HG03575 (cell line): ENCODE results near the gene SLC9A5.

Experiments
- ATAC-seq: cut with Tn5 transposase; IDR thresholded peaks from one replicate; pipeline ENCODE4 v1.9.1; 2021; ENCODE audit not compliant: unreplicated experiment, insufficient number of reproducible peaks, low FRiP score; ENCODE audit errors: extremely low read depth

The SLC9A5 gene, protein sequence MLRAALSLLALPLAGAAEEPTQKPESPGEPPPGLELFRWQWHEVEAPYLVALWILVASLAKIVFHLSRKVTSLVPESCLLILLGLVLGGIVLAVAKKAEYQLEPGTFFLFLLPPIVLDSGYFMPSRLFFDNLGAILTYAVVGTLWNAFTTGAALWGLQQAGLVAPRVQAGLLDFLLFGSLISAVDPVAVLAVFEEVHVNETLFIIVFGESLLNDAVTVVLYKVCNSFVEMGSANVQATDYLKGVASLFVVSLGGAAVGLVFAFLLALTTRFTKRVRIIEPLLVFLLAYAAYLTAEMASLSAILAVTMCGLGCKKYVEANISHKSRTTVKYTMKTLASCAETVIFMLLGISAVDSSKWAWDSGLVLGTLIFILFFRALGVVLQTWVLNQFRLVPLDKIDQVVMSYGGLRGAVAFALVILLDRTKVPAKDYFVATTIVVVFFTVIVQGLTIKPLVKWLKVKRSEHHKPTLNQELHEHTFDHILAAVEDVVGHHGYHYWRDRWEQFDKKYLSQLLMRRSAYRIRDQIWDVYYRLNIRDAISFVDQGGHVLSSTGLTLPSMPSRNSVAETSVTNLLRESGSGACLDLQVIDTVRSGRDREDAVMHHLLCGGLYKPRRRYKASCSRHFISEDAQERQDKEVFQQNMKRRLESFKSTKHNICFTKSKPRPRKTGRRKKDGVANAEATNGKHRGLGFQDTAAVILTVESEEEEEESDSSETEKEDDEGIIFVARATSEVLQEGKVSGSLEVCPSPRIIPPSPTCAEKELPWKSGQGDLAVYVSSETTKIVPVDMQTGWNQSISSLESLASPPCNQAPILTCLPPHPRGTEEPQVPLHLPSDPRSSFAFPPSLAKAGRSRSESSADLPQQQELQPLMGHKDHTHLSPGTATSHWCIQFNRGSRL

DNA sequence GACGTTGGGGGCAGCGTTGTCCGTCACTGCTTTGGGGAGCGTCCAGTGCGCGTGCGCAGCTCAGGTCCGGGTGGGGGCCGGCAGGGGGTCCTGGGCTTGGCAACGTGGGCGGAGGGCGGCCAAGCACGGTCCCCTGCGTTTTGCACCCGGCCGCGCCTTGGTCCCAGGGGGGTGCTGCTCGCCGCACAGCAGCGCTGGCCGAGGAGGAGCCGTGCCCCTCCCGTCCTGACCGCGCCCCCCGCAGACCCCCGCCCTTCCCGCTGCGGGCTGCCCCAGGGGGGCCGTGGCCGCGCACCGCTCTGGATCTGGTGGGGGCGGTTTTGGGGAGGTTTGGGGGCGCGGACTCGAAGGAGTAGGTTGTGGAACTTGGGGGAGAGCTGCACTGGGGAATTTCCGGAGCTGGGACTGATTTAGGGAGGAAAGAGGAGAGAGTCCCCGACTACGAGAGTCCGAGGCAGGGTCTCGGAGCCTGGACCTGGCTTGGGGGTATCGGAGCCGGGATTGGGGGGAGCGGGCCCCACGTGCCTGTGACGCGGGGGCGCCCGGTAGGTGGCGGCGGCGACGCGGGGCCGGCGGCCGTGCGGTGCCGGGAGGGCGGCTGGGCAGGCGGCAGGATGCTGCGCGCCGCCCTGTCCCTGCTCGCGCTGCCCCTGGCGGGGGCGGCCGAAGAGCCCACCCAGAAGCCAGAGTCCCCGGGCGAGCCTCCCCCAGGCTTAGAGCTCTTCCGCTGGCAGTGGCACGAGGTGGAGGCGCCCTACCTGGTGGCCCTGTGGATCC is at the start of gene SLC9A5:
Gene SLC9A5, plus strand, starts transcription at position 579 of the 777 bp plus-strand sequence. Its CDS starts 36 bp downstream, at position 615.
- ATAC-seq, result no peak

DNA sequence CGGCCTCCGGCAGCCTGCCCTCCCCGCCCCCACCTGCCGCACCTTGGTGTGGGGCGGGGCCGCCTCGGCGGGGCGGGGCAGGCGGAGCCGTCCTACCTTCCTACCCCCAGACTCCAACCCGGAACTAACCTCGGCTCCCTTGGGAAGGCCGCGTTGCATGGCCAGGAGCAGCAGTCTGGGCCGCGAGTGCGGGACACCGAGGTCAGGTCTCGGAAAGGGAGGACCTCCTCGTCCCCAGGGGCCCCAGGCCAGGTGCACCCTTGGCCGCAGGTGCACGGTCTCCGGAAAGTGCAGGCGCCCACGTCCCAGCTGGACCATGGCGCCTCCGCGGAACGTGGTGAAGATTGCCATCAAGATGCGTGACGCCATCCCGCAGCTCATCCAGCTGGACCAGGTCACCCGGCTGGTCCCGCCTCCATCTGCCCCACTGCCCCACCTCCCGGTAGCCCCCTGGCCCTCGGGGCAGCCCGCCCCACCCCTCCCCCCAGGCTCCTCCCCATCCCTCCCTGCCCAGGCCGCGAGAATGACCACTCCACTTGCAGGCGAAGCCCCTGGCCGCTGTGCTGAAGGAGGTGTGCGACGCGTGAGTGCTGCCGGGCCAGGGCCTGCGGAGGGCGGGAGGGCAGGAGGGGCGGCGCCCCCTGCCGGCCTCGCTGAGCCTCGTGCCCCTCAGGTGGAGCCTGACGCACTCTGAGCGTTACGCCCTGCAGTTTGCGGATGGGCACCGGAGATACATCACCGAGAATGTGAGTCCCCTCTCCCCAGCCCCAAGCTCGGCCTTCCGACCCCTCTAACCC is 49.6 kb upstream of the SLC9A5 start, which contains the start of gene ELMO3:
Gene ELMO3, plus strand, starts transcription at position 121 of the 797 bp plus-strand sequence. Its CDS starts 196 bp downstream, at position 317.
- ATAC-seq, result no peak

DNA sequence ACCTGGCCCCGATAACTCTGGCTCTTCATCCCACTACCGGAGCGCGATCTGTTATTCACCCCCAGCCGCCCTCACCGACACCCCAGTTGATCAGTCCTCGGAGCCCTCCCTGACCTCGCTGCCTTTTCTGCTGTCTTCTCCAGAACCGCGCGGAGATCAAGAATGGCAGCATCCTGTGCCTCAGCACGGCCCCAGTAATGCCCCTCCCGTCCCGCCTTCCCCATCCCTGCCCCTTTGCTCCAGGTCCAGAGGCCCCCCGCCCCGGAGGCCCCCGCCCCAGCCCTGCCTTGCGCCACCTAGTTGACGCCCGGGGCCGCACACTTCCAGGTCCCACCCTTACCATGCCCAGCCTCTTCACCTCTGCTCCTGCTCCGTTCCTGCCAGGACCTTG is 49.0 kb upstream of the SLC9A5 start:
- ATAC-seq, result no peak

DNA sequence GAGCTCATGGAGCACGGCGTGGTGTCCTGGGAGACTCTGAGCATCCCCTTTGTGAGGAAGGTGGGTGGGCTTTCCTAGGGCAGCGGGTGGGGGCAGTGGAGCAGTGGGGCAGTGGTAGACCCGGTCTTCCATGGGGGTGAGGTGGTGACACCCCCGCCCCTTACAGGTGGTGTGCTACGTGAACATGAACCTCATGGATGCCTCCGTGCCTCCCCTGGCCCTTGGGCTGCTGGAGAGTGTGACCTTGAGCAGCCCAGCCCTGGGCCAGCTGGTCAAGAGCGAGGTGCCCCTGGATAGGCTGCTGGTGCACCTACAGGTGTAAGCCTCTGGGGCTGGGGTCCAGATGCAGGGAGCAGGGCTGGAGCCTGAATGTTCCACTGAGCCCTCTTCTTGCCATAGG is 48.3 kb upstream of the SLC9A5 start:
- ATAC-seq, result no peak

DNA sequence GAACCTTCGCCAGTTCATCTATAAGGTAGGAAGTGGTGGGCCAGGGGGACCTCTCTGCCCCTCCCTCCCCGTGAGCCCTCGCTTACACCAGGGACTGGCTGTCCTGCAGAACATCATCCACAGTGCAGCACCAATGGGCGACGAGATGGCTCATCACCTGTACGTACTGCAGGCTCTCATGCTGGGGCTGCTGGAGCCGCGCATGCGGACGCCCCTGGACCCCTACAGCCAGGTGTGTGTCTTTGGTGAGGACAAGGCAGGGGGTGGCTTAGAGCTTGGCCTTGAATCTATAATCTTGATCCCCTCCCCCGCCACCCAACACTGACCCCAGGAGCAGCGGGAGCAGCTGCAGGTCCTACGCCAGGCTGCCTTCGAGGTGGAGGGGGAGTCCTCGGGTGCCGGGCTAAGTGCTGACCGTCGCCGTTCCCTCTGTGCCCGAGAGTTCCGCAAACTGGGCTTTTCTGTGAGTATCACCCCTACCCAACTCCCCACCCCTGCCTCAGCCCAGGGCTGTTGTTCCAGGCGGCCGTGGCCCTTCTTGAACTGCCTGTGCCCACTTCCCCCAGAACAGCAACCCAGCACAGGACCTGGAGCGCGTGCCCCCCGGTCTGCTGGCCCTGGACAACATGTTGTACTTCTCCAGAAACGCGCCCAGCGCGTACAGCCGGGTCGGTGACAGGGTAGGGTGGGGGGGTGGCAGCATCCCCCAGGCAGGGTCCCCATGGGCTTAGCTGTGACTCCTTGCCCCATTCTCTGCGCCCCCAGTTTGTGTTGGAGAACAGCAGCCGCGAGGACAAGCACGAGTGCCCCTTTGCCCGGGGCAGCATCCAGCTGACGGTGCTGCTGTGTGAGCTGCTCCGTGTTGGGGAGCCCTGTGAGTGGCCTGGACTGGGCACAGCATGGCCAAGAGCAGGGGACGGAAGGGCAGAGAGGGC is 47.1 kb upstream of the SLC9A5 start:
- ATAC-seq, result no peak

DNA sequence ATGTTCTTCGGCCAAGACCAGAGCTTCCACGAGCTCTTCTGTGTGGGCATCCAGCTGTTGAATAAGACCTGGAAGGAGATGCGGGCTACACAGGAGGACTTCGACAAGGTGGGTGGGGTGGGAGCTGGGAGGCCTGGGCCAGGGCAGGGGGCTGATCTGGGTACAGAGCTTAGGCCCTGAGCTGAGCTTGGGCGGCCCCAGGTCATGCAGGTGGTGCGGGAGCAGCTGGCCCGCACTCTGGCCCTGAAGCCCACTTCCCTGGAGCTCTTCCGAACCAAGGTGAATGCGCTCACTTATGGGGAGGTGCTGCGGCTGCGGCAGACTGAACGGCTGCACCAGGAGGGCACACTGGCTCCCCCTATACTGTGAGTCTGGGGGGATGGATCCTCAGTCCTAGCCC is 46.4 kb upstream of the SLC9A5 start:
- no peak for ATAC-seq

DNA sequence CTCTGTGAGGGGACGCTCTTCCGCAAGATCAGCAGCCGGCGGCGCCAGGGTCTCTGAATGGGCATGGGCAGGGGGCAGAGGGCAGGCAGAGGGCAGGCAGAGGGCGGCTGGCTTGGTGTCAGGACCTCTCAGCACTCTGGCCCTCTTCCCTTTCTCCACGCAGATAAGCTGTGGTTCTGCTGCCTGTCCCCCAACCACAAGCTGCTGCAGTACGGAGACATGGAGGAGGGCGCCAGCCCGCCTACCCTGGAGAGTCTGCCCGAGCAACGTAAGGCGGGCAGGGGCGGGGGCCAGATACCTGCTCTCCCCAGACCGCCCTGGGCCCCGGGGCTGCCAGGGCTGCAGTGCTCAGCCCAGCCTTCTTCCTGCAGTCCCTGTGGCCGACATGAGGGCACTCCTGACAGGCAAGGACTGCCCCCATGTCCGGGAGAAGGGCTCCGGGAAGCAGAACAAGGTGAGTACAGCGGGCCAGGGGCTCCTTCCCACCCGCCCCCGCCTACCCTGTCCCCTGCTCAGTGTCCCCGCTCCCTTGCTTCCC is 45.8 kb upstream of the SLC9A5 start:
- no peak for ATAC-seq

DNA sequence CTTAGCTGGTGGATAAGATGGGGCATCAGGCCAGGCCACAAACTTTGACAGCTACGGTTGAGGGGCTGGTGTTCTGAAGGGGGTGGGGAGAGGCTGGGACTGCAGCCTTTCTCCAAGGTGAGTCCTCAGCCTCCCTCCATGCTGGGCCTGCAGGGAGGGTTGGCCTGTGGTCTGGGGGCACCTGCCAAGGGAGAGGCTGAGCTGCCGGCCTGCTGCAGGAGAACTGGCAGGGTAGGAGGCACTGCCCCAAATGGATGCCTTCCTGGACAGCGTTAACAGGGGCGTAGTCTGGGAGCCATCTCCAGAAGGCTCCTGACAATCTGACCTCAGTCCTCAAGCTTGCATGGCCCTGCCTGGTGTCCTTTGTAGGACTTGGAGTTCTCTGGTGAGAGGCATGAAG is 44.7 kb upstream of the SLC9A5 start:
- ATAC-seq, result no peak

DNA sequence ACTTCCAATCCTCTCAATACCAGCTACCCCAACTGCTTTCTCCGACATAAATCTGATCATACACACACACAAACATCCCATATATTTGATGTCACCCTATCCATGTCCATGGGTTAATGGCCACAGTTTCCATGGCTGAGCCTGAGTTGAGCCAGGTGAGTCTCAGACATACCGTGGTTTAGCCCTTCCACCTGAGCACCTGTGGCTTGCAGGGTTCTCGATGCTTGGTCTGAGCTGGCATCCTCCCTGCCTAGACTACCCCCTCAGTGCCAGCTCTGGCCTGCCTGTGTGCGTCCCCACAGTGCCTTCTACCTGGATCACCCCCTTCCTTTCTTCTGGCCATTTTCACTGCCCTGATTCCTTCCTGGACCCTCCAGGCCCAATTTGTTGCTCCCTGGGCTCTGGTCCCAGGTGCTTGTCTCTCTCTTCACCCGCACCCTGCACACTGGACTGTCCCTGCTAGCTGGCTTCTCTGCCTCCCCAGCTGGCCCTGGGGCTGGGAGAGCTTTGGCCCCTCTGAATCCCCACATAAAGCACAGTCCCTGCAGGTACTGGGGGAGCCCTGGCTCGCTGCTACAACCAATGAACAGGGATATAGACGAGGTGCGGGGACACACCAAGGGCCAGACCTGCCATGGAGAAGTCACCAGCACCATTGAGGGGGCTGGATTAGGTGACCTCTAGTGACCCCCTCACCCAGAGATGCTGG is 42.5 kb upstream of the SLC9A5 start:
- ATAC-seq, result no peak

DNA sequence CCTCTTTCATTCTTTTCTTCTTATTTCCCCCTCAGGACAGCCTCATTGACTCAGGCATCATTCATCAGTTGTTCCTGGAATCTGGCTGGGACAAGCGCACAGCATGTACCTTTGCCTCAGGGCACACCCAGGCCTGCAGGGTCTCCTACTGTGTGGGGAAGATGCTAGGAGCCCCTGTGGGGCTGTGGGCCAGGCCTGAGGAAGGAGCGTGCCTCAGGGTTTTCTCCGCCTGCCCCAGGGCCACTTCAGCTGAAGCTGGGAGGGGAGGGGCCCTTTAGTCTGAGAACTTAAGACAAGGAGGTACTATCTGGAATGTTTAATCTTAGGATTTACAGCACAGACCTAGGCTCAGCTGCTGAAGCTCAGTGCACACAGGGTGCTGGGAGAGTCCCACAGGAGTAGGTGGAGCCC is 41.9 kb upstream of the SLC9A5 start:
- ATAC-seq, result no peak

DNA sequence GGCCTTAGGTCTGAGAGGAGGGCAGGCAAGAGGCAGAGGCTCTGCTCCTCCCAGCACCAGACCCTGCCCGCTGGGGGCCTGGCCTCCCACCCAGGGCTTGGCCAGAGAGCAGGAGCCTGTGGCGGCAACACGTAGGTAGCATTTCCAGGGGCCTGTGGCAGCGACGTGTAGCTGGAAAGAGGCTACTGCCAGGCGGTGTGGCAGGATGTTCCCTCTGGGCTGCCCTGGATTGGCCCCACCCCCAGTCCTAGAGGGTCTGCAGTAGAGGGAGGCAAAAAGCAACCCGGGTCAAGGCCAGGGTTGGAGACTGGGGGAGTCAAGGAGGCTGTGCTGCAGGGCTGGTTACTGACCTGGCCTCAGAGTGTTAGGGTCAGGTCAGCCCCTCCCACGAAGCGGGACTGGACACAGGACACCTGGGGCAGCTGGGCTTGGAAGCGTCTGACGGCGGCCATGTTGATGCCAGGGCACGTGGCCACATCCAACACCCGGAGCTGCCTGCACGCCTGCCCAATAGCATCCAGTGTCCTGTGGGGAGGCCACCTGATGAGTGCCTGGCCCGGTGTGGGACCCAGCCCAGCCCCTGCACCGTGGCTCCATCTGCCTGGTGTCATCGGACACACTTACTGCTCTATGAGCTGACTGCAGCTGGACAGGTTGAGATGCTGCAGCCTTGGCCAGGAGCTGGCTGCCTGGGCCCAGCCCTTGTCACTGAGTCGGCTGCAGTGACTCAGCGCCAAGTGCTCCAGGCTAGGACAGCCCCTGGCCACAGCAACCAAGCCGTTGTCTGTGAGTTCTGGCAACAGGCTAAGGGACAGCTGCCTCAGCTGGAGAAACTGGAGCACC is 41.3 kb upstream of the SLC9A5 start:
- no peak for ATAC-seq

DNA sequence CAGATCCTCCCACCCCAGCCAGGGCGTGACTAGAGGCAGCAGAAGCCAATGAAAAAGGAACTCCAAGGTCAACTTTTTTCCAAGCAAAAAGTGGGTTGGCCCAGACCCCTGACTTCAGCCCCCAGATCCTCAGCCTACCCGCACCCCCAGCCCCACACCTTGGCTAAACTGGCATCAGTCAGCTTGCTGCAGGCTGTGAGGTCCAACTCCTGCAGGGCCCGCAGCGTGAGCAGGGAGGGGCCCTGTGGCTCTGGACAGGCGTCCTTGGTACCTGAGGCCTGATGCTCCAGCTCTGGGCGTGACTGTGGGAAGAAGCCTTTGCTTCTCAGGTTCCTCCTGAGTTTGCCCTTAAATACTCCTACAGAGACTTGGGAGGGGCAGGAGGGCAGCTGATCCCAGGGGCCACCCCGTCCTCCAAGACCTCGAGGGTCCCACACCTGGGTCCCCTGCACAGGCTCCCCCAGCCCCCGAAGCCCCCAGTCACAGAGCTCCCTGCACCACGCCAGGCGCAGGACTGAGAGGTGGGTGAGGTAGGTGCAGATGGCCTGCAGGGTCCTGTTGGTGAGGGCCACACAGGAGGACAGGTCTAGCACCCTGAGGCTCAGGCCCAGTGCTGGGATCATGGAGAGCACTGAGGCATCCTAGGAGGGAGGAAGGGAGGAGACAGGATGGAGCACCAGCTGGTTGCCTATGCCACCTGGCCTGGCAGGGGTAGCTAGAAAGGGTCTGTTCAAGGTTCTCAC is 40.5 kb upstream of the SLC9A5 start:
- ATAC-seq, result no peak

DNA sequence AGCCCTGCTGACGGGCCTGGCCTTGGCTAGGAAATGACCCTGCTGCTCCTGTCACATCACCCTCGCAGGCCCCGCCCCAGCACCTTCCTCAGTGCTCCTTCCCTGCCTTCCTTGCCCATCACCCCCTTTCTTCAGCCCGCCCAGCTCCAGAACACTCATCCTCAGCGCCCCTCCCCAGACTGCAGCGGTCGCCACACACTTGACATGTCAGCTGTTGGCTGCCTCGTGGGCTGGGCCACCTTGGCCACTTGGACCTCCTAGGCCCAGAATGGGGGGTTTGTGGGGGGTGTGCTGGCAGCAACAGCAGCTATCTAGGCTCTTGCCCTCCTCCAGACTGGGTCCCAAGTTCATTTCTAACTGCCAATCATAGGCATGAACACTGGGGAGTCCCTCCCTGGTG is 39.2 kb upstream of the SLC9A5 start:
- no peak for ATAC-seq

DNA sequence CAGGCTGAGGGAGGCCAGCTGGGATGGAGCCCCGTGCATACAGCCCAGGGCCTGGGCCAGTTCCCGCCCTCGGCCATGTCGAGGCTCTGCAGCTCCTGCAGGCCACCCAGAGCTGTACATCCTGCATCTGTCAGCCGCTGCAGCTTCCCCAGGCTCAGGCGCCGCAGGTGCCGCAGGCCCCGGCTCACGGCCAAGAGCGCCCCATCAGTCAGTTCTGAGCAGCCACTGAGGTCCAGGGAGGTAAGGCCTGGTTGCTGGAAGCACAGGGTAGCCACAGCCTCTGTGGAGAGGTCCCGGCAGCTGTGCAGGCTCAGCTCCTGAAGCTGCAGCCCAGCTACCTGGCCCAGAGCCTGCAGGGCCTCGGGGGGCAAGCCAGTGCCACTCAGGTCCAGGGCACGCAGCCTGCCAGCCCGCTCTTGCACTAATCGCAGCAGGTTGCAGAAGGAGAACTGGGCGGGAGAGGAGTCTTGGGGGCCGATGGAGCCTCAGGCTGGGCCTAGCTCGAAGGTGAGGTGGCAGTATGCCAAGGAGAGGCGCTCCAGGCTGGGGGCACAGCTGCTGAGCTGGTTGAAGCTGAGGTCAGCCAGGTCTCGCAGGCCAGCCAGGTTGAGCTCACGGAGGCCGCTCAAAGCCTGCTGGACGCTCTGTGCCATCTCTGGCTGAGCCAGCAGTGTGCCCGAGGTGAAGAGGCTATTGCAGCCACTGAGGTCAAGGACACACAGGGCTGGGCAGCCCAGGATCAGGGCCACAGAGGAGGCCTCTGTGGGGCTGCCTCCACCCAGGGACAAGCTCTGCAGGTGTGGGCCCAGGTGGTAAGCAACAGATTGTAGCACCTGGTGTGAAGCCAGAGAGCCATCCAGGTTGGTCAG is 38.5 kb upstream of the SLC9A5 start:
- no peak for ATAC-seq
